Stimulated activated effector memory CD8-positive, alpha-beta T cell treated with anti-CD3 and anti-CD28 coated beads, Interleukin-12 subunit alpha, Interleukin-12 subunit beta, amount 100 ng/mL, for 72 hours (primary cell): ENCODE measurements around the gene MRPL43.
"Not testable (repeated sequence)": the region's sequence is repeated elsewhere in the genome, so short reads cannot be mapped to it uniquely, and the experiment has no call there.

Source experiments
- ATAC-seq: fragments of 150-1000 bp; cut with Tn5 transposase; 2 replicates; pipeline ENCODE4 v1.10.0; 2021
- DNase-seq, 2 donors: peaks; one replicate each; pipeline ENCODE4 v3.0.0; 2021 to 2022; ENCODE audit warnings: low spot score in 2 of 2
- H3K27ac Mint-ChIP-seq: one replicate; pipeline ENCODE4 v1.8.0; 2022; ENCODE audit warnings: mild to moderate bottlenecking, mixed read lengths
- H3K36me3 Mint-ChIP-seq: one replicate; pipeline ENCODE4 v1.8.0; 2022; ENCODE audit warnings: mild to moderate bottlenecking, mixed read lengths
- H3K4me1 Mint-ChIP-seq: one replicate; pipeline ENCODE4 v1.8.0; 2022; ENCODE audit warnings: mixed read lengths
- H3K4me3 Mint-ChIP-seq: one replicate; pipeline ENCODE4 v1.8.0; 2022; ENCODE audit warnings: mild to moderate bottlenecking, mixed read lengths
- H3K9me3 Mint-ChIP-seq: one replicate; pipeline ENCODE4 v1.8.0; 2022; ENCODE audit warnings: mixed read lengths

Gene MRPL43

DNA sequence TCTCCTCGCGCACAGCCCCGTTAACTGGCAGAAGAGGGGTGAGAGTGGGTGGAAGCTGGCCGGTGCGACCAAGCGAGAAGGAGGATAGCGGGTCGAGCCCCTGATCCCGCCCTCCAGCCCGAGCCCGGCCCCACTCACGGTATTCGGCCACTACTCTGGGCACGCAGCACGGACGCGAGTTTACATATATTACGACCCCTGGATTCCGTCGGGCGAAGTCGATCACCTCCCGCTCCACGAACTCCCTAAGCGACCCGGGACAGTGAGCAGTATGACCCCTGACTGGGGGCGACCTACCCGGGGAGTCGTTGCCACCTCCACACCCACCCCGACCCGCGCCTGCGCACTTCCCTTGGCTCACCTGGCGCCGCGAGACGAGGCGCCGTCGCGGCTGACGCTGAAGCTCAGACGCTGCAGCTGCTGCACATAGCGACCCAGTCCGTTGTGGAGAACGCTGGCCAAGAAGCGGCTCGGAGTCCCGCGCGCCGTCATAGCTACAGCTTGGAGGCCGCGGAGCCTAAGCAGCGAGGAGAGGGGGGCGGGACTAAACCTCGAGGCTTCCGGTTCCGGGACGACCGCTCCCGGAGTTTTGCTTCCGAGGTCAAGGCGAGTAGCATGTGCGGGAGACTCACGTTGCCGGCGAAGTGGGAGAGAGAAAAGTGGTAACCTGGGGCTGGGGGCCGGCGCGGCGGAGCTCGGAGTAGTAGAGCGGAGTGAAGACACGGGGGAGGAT is at the start of gene MRPL43, which contains the start of gene TWNK:
TSS of gene MRPL43 (minus strand) at position 546 of the 733 bp plus-strand sequence. CDS start at position 492, 54 bp downstream.
TSS of gene TWNK (plus strand) at position 592 of the 733 bp plus-strand sequence. CDS start 668 bp downstream, outside the sequence.
- Mint-ChIP-seq H3K36me3 (peaks cover 60% of the 10 kb centered on the region), H3K27ac (peak within 1 kb of the TSS; percentile 97), H3K4me3 (peak within 1 kb of the TSS; percentile 99), H3K9me3 (no peaks in the 10 kb centered on the region), H3K4me1 (peaks cover 53% of the 10 kb centered on the region)
- DNase-seq = peak; percentile 65 to 90
- ATAC-seq = peak; percentile 95

GRCh38 chr10:101036726-101037125 is 49.4 kb upstream of the MRPL43 start:
- peaks cover 79% of the 10 kb centered on the region for H3K36me3 Mint-ChIP-seq
- H3K4me3 Mint-ChIP-seq = no peak overlapping the region
- peaks cover 25% of the 10 kb centered on the region for H3K4me1 Mint-ChIP-seq
- H3K27ac Mint-ChIP-seq = peak overlapping the region; percentile 54
- H3K9me3 Mint-ChIP-seq = no peaks in the 10 kb centered on the region
- no peak for DNase-seq
- no peak for ATAC-seq

DNA sequence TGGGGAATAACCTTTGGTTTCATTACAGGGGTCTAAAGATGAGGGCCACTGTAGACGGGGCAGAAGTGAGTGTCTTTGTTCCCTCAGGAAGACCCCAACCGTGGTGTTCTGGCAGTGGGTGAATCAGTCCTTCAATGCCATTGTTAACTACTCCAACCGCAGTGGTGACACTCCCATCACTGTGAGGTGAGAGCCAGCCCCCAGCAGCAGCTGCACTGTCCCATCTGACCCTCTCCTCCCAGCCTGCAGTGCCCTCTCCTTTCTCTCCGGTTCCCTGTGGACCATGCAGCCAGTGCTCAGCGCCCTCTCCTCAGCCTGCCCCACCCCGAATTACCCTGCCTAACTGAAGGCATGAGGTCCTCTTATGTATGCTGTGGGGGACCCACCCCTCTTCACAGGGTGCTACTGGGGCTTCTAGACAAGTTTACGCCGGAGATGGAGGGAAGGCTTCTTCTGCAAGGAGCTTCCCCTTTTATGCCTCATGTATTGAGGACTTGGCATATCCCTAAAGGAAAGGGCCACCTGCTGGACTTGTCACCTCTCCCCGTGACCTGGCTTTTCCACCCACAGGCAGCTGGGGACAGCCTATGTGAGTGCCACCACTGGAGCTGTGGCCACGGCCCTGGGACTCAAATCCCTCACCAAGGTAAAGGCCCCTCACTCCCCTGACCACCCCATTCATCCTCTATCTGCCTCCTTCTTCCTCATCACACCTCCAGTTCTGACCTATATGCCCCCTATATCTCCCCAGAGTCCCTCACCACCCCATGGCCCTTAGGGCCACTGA is 48.8 kb upstream of the MRPL43 start:
- no peak for ATAC-seq
- peak overlapping the region; percentile 54 for H3K27ac Mint-ChIP-seq

DNA sequence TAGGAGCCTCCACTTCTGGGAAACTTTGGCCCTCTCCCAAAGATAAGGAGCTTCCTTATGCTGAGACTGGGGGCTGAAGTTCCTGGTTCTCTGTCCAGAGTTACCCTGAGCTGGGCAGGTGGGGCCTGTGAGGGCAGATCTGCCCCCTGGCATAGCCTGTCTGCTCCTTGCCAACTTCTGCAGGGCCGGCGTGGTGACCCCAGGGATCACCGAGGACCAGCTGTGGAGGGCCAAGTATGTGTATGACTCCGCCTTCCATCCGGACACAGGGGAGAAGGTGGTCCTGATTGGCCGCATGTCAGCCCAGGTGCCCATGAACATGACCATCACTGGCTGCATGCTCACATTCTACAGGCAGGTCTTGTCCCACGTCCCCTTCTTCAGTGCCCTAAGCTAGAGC is 48.0 kb upstream of the MRPL43 start:
- Mint-ChIP-seq H3K9me3 (no peaks in the 10 kb centered on the region), H3K4me3 (no peak overlapping the region), H3K27ac (no peak overlapping the region), H3K36me3 (peaks cover 84% of the 10 kb centered on the region), H3K4me1 (peaks cover 19% of the 10 kb centered on the region)
- ATAC-seq = no peak
- DNase-seq = no peak

More for the DNA sequence above, 48.8 kb upstream of the MRPL43 start:
- Mint-ChIP-seq H3K36me3 (peaks cover 82% of the 10 kb centered on the region), H3K4me1 (peaks cover 22% of the 10 kb centered on the region), H3K9me3 (no peaks in the 10 kb centered on the region), H3K4me3 (no peak overlapping the region)
- DNase-seq = no peak

DNA sequence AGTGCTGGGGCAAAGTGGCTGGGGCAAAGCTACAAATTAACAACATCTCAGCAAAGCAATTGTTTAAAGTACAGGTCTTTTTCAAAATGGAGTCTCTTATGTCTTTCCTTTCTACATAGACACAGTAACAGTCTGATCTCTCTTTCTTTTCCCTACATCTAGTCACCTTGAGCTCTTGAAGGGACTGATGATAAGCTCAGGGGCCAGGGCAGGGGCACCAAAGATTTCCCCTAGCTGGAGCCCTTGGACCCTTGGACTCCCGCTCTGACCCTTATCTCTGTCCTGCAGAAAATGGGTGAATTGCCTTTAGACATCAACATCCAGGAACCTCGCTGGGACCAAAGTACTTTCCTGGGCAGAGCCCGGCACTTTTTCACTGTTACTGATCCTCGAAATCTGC is 47.1 kb upstream of the MRPL43 start:
- not testable (repeated sequence) for H3K9me3 Mint-ChIP-seq, H3K27ac Mint-ChIP-seq, H3K4me3 Mint-ChIP-seq

DNA sequence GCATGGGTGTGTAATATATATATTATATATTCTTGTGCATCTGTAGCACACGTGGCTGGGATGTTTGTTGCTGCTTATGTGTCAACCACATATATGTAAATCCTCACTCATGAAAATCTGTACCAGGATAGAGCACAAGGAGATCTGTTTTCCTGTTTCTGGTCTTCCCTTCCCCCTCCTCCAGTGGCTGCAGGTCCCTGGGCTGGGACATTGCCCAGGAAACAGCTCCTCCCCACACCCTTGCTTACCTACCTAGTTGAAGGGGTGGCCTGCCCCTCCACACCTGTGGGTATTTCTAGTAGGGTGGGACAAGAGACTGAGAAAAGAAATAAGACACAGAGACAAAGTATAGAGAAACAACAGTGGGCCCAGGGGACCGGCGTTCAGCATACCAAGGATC is 46.0 kb upstream of the MRPL43 start:
- Mint-ChIP-seq H3K4me1 (peaks cover 19% of the 10 kb centered on the region), H3K9me3 (no peaks in the 10 kb centered on the region), H3K4me3 (peak overlapping the region; percentile 88), H3K27ac (peak overlapping the region; percentile 89), H3K36me3 (peaks cover 67% of the 10 kb centered on the region)
- ATAC-seq (no peak), DNase-seq (no peak)

More for the DNA sequence above, 47.1 kb upstream of the MRPL43 start:
- peaks cover 19% of the 10 kb centered on the region for H3K4me1 Mint-ChIP-seq
- H3K36me3 Mint-ChIP-seq = peaks cover 78% of the 10 kb centered on the region
- DNase-seq, ATAC-seq: not testable (repeated sequence)

- Mint-ChIP-seq H3K4me3 (peak overlapping the region; percentile 88), H3K9me3 (no peaks in the 10 kb centered on the region), H3K4me1 (peaks cover 19% of the 10 kb centered on the region), H3K36me3 (peaks cover 61% of the 10 kb centered on the region), H3K27ac (peak overlapping the region; percentile 89)
- peak; percentile 69 for ATAC-seq
- peak; percentile 46 to 77 for DNase-seq
Observed at GRCh38 chr10:101032637-101033224, 45.4 kb upstream of the MRPL43 start.

DNA sequence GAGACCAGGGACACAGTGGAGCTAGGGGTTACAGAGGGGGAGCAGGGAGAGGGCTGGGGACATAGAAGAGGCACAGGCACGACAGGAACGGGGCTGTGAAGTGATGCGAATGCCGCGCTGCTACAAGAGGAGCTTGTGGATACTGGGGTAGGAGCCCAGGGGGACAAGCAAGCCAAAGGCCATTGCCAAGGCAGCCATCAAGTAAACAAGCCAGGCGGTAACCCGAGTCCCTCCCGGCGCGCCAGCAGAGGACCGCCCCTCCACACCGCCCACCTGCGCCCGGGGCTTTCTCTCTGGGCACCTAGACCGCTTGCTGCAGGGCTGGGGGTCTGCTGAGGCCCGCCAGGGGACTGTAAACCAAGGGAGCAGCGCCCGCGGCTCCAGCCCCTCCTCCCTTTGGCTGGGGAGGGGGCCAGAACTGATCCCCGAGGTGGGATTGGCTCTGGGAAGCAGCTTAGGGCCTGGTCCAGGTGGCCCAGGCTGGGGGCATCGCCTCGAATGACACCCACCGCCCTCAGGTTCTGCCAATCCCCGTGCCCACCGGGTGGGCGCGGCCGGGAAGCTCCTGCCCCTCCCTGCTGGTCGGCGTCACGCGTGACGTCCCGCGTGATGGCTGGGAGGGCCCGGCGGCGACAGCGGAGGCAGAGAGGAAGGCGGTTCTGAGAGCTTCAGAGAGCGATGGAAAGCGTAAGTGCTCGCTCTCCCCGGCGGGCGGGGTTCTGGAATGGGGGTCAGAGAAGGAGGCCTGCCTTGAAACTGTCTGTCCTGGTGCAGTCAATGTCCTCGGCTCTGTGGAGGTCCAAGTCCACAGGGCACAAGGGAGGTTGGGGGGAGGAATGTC is 44.7 kb upstream of the MRPL43 start:
- H3K36me3 Mint-ChIP-seq = peaks cover 54% of the 10 kb centered on the region
- peak overlapping the region; percentile 89 for H3K27ac Mint-ChIP-seq
- peak; percentile 47 to 77 for DNase-seq
- no peaks in the 10 kb centered on the region for H3K9me3 Mint-ChIP-seq
- peak overlapping the region; percentile 88 for H3K4me3 Mint-ChIP-seq
- ATAC-seq = peak; percentile 67
- H3K4me1 Mint-ChIP-seq = peaks cover 19% of the 10 kb centered on the region

DNA sequence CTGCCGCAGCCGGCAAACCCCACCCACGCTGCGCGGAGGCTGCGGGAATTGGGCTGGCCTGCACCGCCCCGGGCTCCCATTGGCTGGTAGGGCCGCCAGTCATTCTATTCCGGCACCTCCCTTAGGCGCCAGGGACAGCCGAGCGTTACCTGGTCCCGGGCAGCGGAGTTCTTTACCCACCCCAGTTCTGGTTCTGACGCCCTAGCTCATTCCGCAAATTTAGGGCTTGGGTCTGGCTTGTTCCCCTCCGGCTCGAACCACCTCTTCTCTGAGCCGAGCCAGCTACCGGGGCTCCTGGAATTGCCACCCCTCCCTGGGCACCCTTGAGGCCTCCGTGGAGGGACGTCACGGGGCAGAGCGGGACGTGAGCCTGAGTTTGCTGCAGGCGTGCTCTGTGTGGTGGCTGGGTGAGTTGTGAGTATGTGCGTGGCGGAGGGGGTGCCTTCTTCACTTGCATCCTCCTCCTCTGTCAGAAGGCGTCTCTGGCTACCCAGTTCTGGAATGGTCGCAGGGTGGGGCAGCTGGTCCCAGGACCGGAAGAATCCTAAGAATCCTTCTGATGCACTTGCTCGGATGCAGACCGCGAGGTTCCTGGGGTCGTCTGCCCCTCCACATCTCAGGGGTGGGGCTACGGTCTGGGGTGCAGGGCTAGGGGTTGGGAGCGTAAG is 44.0 kb upstream of the MRPL43 start, which contains the start of the genes PDZD7 and SFXN3:
TSS of gene PDZD7 (minus strand) at position 2 of the 668 bp plus-strand sequence. CDS start 910 bp downstream, outside the sequence.
TSS of gene SFXN3 (plus strand) at position 107 of the 668 bp plus-strand sequence. CDS start 3,461 bp downstream, outside the sequence.
- peak; percentile 86 for ATAC-seq
- peaks cover 47% of the 10 kb centered on the region for H3K36me3 Mint-ChIP-seq
- H3K9me3 Mint-ChIP-seq = no peaks in the 10 kb centered on the region
- DNase-seq = peak; percentile 98
- H3K4me1 Mint-ChIP-seq = peaks cover 19% of the 10 kb centered on the region
- H3K27ac Mint-ChIP-seq = peak within 1 kb of the TSS; percentile 89
- peak within 1 kb of the TSS; percentile 88 for H3K4me3 Mint-ChIP-seq

DNA sequence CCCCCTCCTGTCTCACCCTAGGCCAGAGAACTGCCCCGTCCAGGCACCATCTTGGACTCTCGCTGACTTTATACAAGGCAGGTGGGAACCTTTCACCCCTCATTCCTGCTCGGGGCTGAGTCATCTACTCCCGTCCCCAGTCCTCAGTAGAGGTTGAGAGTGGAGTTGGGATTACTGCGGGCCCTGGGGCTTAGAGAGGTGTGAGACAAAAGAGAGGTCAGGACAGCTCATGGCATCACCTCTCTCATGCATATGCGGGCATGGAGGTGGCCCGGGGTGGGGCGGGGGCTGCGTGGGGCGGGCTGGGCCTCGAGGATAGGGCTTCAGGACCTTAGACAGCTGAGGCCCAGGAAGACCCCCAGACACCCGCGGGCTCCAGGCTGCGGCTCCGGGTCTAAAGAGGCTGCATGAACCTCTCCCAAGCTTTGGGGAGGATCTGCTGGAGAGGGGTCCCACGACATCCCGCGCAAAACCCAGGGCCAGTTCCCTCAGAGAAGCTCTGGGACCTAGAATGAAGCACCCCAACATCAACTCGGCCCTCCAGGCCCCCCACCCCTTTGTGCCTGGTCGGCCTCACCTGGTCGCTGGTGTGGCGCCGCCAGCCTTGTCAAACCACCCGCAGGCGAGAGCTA is 43.3 kb upstream of the MRPL43 start:
- Mint-ChIP-seq H3K36me3 (peaks cover 40% of the 10 kb centered on the region), H3K9me3 (no peaks in the 10 kb centered on the region), H3K27ac (peak overlapping the region; percentile 89), H3K4me1 (peaks cover 19% of the 10 kb centered on the region), H3K4me3 (peak overlapping the region; percentile 88)
- DNase-seq (no peak), ATAC-seq (no peak)

DNA sequence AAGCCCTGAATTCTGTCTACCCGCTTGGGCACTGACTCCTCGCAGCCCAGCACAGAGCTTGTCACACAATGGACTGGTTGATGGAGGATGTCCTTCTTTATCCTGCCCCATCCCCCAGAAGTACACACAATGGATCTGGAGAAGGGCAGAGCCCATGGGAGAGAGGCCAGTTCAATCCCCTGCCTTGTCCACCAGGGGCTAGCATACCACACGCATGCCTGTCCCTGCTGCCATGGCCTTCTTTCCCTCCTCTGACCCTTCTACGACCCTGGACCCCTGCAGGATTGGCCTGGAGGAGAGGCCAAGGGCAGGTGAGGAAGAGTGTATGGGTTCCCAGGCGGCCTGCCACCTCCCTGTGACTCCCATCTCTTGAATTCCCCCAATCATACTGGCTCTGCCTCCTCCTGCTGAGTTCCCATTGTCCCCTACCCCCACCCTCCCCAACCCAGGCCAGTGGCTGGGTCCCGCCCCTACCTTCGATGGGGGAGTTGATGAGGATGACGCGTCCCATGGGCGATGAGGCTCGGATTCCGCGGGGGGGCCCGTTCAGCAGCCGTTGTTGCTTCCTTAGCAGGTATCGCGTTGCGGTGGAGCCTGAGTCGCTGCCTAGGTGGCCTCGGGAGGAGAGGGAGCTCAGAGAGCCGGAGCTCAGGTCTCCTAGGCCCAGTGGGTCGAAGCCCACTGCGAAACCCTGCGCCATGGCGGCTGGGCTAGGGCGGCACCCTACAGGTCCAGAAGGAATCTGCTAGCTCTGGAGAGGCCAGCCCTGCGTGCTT is 42.4 kb upstream of the MRPL43 start:
- peaks cover 32% of the 10 kb centered on the region for H3K36me3 Mint-ChIP-seq
- H3K27ac Mint-ChIP-seq = no peak overlapping the region
- ATAC-seq = no peak
- no peaks in the 10 kb centered on the region for H3K9me3 Mint-ChIP-seq
- no peak for DNase-seq
- no peak overlapping the region for H3K4me3 Mint-ChIP-seq
- H3K4me1 Mint-ChIP-seq = peaks cover 19% of the 10 kb centered on the region

- Mint-ChIP-seq H3K27ac (no peak overlapping the region), H3K4me3 (no peak overlapping the region), H3K36me3 (peaks cover 25% of the 10 kb centered on the region), H3K9me3 (no peaks in the 10 kb centered on the region), H3K4me1 (peaks cover 16% of the 10 kb centered on the region)
- ATAC-seq = no peak
- DNase-seq = no peak
Observed at GRCh38 chr10:101028446-101029337, 41.4 kb upstream of the MRPL43 start.
